Measurements from ENCODE around the gene ARPC1B. TPM values are rescaled to one million over a fixed set of nuclear protein-coding genes. Genes with fewer than 3 reads are reported as not detected.
A peak's percentile ranks its signal among the peaks of the same experiment; 100 is the strongest.
"Not testable (repeated sequence)": the region's sequence is repeated elsewhere in the genome, so short reads cannot be mapped to it uniquely, and the experiment has no call there.

Gene ARPC1B
- total RNA-seq, 1 experiment from 2014 or later, result 108 TPM

- DNase-seq, result no peak
- no peak overlapping the region for H3K4me3 ChIP-seq (ENCODE audit: insufficient read depth, low read depth, low read length)
- H3K27me3 ChIP-seq (ENCODE audit: control insufficient read depth, insufficient read depth, low read length), result no peaks in the 10 kb centered on the region
- H3K36me3 ChIP-seq (replicated peaks; ENCODE audit: control insufficient read depth, insufficient read depth, low read length), result peaks cover 44% of the 10 kb centered on the region
These were observed 54.5 kb downstream of the ARPC1B start for GRCh38 chr7:99428972-99429566.

- no peaks in the 10 kb centered on the region for H3K27me3 ChIP-seq (ENCODE audit: control insufficient read depth, insufficient read depth, low read length)
- H3K4me3 ChIP-seq (ENCODE audit: insufficient read depth, low read depth, low read length), result no peak overlapping the region
- peaks cover 41% of the 10 kb centered on the region for H3K36me3 ChIP-seq (replicated peaks; ENCODE audit: control insufficient read depth, insufficient read depth, low read length)
- no peak for DNase-seq
These were observed 55.2 kb downstream of the ARPC1B start for GRCh38 chr7:99429756-99430155.

GRCh38 chr7:99431756-99432540 lies 57.4 kb downstream of the ARPC1B start:
- not testable (repeated sequence) for H3K27me3 ChIP-seq (ENCODE audit: control insufficient read depth, insufficient read depth, low read length); DNase-seq; H3K4me3 ChIP-seq (ENCODE audit: insufficient read depth, low read depth, low read length)
- H3K36me3 ChIP-seq (replicated peaks; ENCODE audit: control insufficient read depth, insufficient read depth, low read length), result peaks cover 34% of the 10 kb centered on the region

GRCh38 chr7:99433158-99433557 lies 58.6 kb downstream of the ARPC1B start:
- H3K27me3 ChIP-seq (ENCODE audit: control insufficient read depth, insufficient read depth, low read length), result no peaks in the 10 kb centered on the region
- DNase-seq, result no peak
- H3K36me3 ChIP-seq (replicated peaks; ENCODE audit: control insufficient read depth, insufficient read depth, low read length), result peaks cover 34% of the 10 kb centered on the region
- no peak overlapping the region for H3K4me3 ChIP-seq (ENCODE audit: insufficient read depth, low read depth, low read length)

GRCh38 chr7:99437946-99438572 lies 63.5 kb downstream of the ARPC1B start:
- peaks cover 21% of the 10 kb centered on the region for H3K36me3 ChIP-seq (replicated peaks; ENCODE audit: control insufficient read depth, insufficient read depth, low read length)
- peak overlapping the region; percentile 100 for H3K4me3 ChIP-seq (ENCODE audit: insufficient read depth, low read depth, low read length)

GRCh38 chr7:99438573-99439480 lies 64.3 kb downstream of the ARPC1B start, which contains the start of the genes CPSF4 and PTCD1:
Gene CPSF4, plus strand, starts transcription at chr7:99438943. Its CDS starts 140 bp downstream, at chr7:99439083.
Gene PTCD1, minus strand, starts transcription at chr7:99438798. Its CDS starts 3,556 bp downstream, at chr7:99435242.
- DNase-seq, result peak; percentile 100
- no peaks in the 10 kb centered on the region for H3K27me3 ChIP-seq (ENCODE audit: control insufficient read depth, insufficient read depth, low read length)
- H3K36me3 ChIP-seq (replicated peaks; ENCODE audit: control insufficient read depth, insufficient read depth, low read length), result peaks cover 24% of the 10 kb centered on the region
- H3K4me3 ChIP-seq (ENCODE audit: insufficient read depth, low read depth, low read length), result peak within 1 kb of the TSS; percentile 100

More at GRCh38 chr7:99437946-99438572, 63.5 kb downstream of the ARPC1B start:
- DNase-seq, result no peak
- H3K27me3 ChIP-seq (ENCODE audit: control insufficient read depth, insufficient read depth, low read length), result no peaks in the 10 kb centered on the region

- no peak for DNase-seq
- Histone ChIP-seq H3K36me3 (replicated peaks; ENCODE audit: control insufficient read depth, insufficient read depth, low read length) (peaks cover 27% of the 10 kb centered on the region), H3K4me3 (ENCODE audit: insufficient read depth, low read depth, low read length) (no peak overlapping the region), H3K27me3 (ENCODE audit: control insufficient read depth, insufficient read depth, low read length) (no peaks in the 10 kb centered on the region)
These were observed 65.7 kb downstream of the ARPC1B start for GRCh38 chr7:99440195-99440594.

Other genes starting within 250 kb of the ARPC1B start
- gene SMURF1, start 230.6 kb upstream of the ARPC1B start, total RNA-seq (2014; rRNA removed; shearing (Covaris generic)), result 19.7 and 20.2 TPM in 2 replicates
- 0.07 TPM in 1 of 2 replicates, not detected in the other for gene KPNA7, start 166.6 kb upstream of the ARPC1B start, total RNA-seq (2014; rRNA removed; shearing (Covaris generic))
- not detected in 2 replicates for gene MYH16, start 101.9 kb upstream of the ARPC1B start, total RNA-seq (2014; rRNA removed; shearing (Covaris generic))
- gene ARPC1A, start 48.8 kb upstream of the ARPC1B start, total RNA-seq (2014; rRNA removed; shearing (Covaris generic)), result 168 and 188 TPM in 2 replicates
- 62.3 and 66.4 TPM in 2 replicates for gene PDAP1, start 33.9 kb downstream of the ARPC1B start, total RNA-seq (2014; rRNA removed; shearing (Covaris generic))
- gene BUD31, start 34.2 kb downstream of the ARPC1B start, total RNA-seq (2014; rRNA removed; shearing (Covaris generic)), result 74.9 and 78.9 TPM in 2 replicates
- 11.2 and 13.3 TPM in 2 replicates for gene PTCD1, start 64.1 kb downstream of the ARPC1B start, total RNA-seq (2014; rRNA removed; shearing (Covaris generic))
- gene CPSF4, start 64.2 kb downstream of the ARPC1B start, total RNA-seq (2014; rRNA removed; shearing (Covaris generic)), result 93.5 and 95.1 TPM in 2 replicates
- gene ATP5MF, start 91.4 kb downstream of the ARPC1B start, total RNA-seq (2014; rRNA removed; shearing (Covaris generic)), result 668 and 694 TPM in 2 replicates
- gene ZNF789, start 98.2 kb downstream of the ARPC1B start, total RNA-seq (2014; rRNA removed; shearing (Covaris generic)), result 9.9 and 14.9 TPM in 2 replicates
- gene ZNF394, start 125.6 kb downstream of the ARPC1B start, total RNA-seq (2014; rRNA removed; shearing (Covaris generic)), result 18.4 and 20.1 TPM in 2 replicates
- 20.0 and 28.7 TPM in 2 replicates for gene ZKSCAN5, start 129.9 kb downstream of the ARPC1B start, total RNA-seq (2014; rRNA removed; shearing (Covaris generic))
- 7.2 and 8.1 TPM in 2 replicates for gene FAM200A, start 177.4 kb downstream of the ARPC1B start, total RNA-seq (2014; rRNA removed; shearing (Covaris generic))
- 37.6 and 58.6 TPM in 2 replicates for gene ZNF655, start 183.9 kb downstream of the ARPC1B start, total RNA-seq (2014; rRNA removed; shearing (Covaris generic))
- 0.48 and 0.52 TPM in 2 replicates for gene TMEM225B, start 223.5 kb downstream of the ARPC1B start, total RNA-seq (2014; rRNA removed; shearing (Covaris generic))
- 12.5 and 13.2 TPM in 2 replicates for gene ZSCAN25, start 242.2 kb downstream of the ARPC1B start, total RNA-seq (2014; rRNA removed; shearing (Covaris generic))